H1 (cell line): ENCODE results near the gene CTBP2. TPM values are rescaled to one million over a fixed set of nuclear protein-coding genes. Genes with fewer than 3 reads are reported as not detected.

Experiments
- CTCF ChIA-PET: fragments of 300-600 bp; sonication (Branson Sonifier 250); formaldehyde crosslinking; loops from one replicate; lab custom pipeline; 2021; ENCODE audit not compliant: partially characterized antibody; lab: Charles Lee
- POLR2A ChIA-PET: fragments of 300-600 bp; sonication (Branson Sonifier 250); formaldehyde crosslinking; loops from one replicate; lab custom pipeline; 2021; ENCODE audit warnings: inconsistent platforms; ENCODE audit not compliant: partially characterized antibody; lab: Charles Lee
- DNase-seq, 2 experiments: peaks; one replicate each; pipeline versions ENCODE4 v3.0.0 to v3.0.0-alpha.2; 2010 to 2022; ENCODE audit warnings: low spot score in 2 of 2, low read depth in 1 of 2, mixed read lengths in 1 of 2
- FAIRE-seq: peaks from 2 replicates; lab custom pipeline; 2011; peaks lifted over from hg19 to GRCh38; lab: Jason Lieb, UNC
- H2AFZ ChIP-seq: 2 replicates; pipeline ENCODE4 v1.8.1; 2012; ENCODE audit warnings: low read length, inconsistent platforms
- H2AK5ac ChIP-seq: 2 replicates; pipeline ENCODE4 v1.6.1; 2013; ENCODE audit warnings: low read depth, low read length
- H2BK120ac ChIP-seq: replicated peaks from 2 replicates; pipeline ENCODE3; 2013; ENCODE audit warnings: low read depth, low read length, inconsistent platforms
- H2BK12ac ChIP-seq: 2 replicates; pipeline ENCODE4 v1.6.1; 2013; ENCODE audit warnings: low read depth, low read length
- H2BK15ac ChIP-seq: 2 replicates; pipeline ENCODE4 v1.6.1; 2013; ENCODE audit warnings: low read length
- H2BK20ac ChIP-seq: 2 replicates; pipeline ENCODE4 v1.6.1; 2013; ENCODE audit warnings: low read length
- H2BK5ac ChIP-seq: 2 replicates; pipeline ENCODE4 v1.6.1; 2013; ENCODE audit warnings: low read depth, low read length
- H3K14ac ChIP-seq: 2 replicates; pipeline ENCODE4 v1.6.1; 2013; ENCODE audit warnings: inconsistent platforms; ENCODE audit not compliant: insufficient read length
- H3K18ac ChIP-seq: 2 replicates; pipeline ENCODE4 v1.6.1; 2013; ENCODE audit warnings: low read length; ENCODE audit errors: extremely low read depth
- H3K23ac ChIP-seq: 2 replicates; pipeline ENCODE4 v1.6.1; 2013; ENCODE audit warnings: inconsistent platforms; ENCODE audit not compliant: insufficient read length
- H3K23me2 ChIP-seq: 2 replicates; pipeline ENCODE4 v1.6.1; 2013; ENCODE audit warnings: low read depth, low read length
- H3K27ac ChIP-seq: 2 replicates; pipeline ENCODE4 v1.6.1; 2011; ENCODE audit warnings: low read depth, low read length, inconsistent platforms
- H3K27me3 ChIP-seq, 4 experiments: replicated peaks in 1 of 4; 1 replicate in 1 of 4; 2 replicates in 3 of 4; pipeline versions ENCODE4 v1.6.1 to v1.8.1; 2011 to 2013; ENCODE audit warnings: low read length in 3 of 4, mild to moderate bottlenecking in 3 of 4, inconsistent platforms in 2 of 4, mixed read lengths in 2 of 4, moderate library complexity in 1 of 4; ENCODE audit not compliant: control insufficient read depth in 3 of 4, insufficient read depth in 3 of 4; ENCODE audit errors: extremely low read depth in 1 of 4
- H3K36me3 ChIP-seq, 4 experiments: 2 replicates each; pipeline versions ENCODE4 v1.6.1 to v1.8.1; 2011 to 2013; ENCODE audit warnings: mild to moderate bottlenecking in 4 of 4, low read length in 3 of 4, moderate library complexity in 2 of 4, control low read depth in 1 of 4, inconsistent platforms in 1 of 4; ENCODE audit not compliant: insufficient read depth in 4 of 4, control insufficient read depth in 2 of 4
- H3K4ac ChIP-seq: replicated peaks from 2 replicates; pipeline ENCODE3; 2013; ENCODE audit warnings: low read length, low read depth, mixed read lengths, inconsistent platforms; ENCODE audit not compliant: insufficient read length
- H3K4me1 ChIP-seq, 4 experiments: replicated peaks in 1 of 4; 1 replicate in 1 of 4; 2 replicates in 3 of 4; pipeline versions ENCODE4 v1.6.1 to v1.8.1; 2011 to 2013; ENCODE audit warnings: low read length in 3 of 4, inconsistent platforms in 2 of 4, mixed read lengths in 1 of 4; ENCODE audit not compliant: insufficient read depth in 4 of 4, control insufficient read depth in 3 of 4
- H3K4me2 ChIP-seq, 2 experiments: 2 replicates each; pipeline versions ENCODE4 v1.6.1 to v1.8.1; 2011 to 2013; ENCODE audit warnings: low read depth in 2 of 2, low read length in 2 of 2, control low read depth in 1 of 2, inconsistent platforms in 1 of 2, mild to moderate bottlenecking in 1 of 2; ENCODE audit not compliant: insufficient read depth in 1 of 2
- H3K4me3 ChIP-seq, 4 experiments: fragments of 200-600, 300-600 bp in 1 of 4; sonication (generic), shearing (Covaris generic), sonication (Bioruptor Twin) in 1 of 4; 2 replicates each; pipeline versions ENCODE4 v1.5.1 to v1.8.1; 2011 to 2016; ENCODE audit warnings: low read length in 4 of 4, low read depth in 3 of 4, control low read depth in 2 of 4, inconsistent platforms in 2 of 4, mild to moderate bottlenecking in 2 of 4, mixed read lengths in 1 of 4, moderate library complexity in 1 of 4; ENCODE audit not compliant: insufficient read depth in 2 of 4; ENCODE audit errors: extremely low read depth in 1 of 4
- H3K56ac ChIP-seq: replicated peaks from 2 replicates; pipeline ENCODE3; 2013; ENCODE audit warnings: low read depth, mild to moderate bottlenecking, mixed read lengths, low read length, inconsistent platforms; ENCODE audit not compliant: insufficient read length
- H3K79me1 ChIP-seq: 2 replicates; pipeline ENCODE4 v1.6.1; 2013; ENCODE audit warnings: low read depth, low read length, control low read depth
- H3K79me2 ChIP-seq, 2 experiments: 2 replicates each; pipeline versions ENCODE4 v1.6.1 to v1.8.1; 2012 to 2013; ENCODE audit warnings: low read length in 2 of 2, mild to moderate bottlenecking in 2 of 2, inconsistent platforms in 1 of 2; ENCODE audit not compliant: insufficient read depth in 2 of 2, control insufficient read depth in 1 of 2
- H3K9ac ChIP-seq, 4 experiments: replicated peaks in 1 of 4; 1 replicate in 1 of 4; 2 replicates in 3 of 4; pipeline versions ENCODE4 v1.6.1 to v1.8.1; 2011 to 2013; ENCODE audit warnings: low read depth in 3 of 4, low read length in 3 of 4, control low read depth in 2 of 4, mild to moderate bottlenecking in 2 of 4, moderate library complexity in 2 of 4, inconsistent platforms in 1 of 4; ENCODE audit errors: extremely low read depth in 1 of 4
- H3K9me3 ChIP-seq, 2 experiments: 2 replicates each; pipeline versions ENCODE4 v1.6.1 to v1.8.1; 2012 to 2013; ENCODE audit warnings: mild to moderate bottlenecking in 2 of 2, moderate library complexity in 2 of 2, control low read depth in 1 of 2, inconsistent platforms in 1 of 2, low read depth in 1 of 2, low read length in 1 of 2, mixed read lengths in 1 of 2; ENCODE audit not compliant: insufficient read depth in 2 of 2
- H4K20me1 ChIP-seq, 2 experiments: replicated peaks in 1 of 2; 2 replicates each; pipeline versions ENCODE3 to v1.8.1; 2011 to 2013; ENCODE audit warnings: inconsistent platforms in 2 of 2, low read length in 2 of 2, mild to moderate bottlenecking in 1 of 2; ENCODE audit not compliant: insufficient read depth in 2 of 2, control insufficient read depth in 1 of 2
- H4K5ac ChIP-seq: 2 replicates; pipeline ENCODE4 v1.6.1; 2013; ENCODE audit warnings: low read length, low read depth, mixed read lengths, inconsistent platforms; ENCODE audit not compliant: insufficient read length
- H4K8ac ChIP-seq: 2 replicates; pipeline ENCODE4 v1.8.0; 2013; ENCODE audit warnings: mild to moderate bottlenecking, moderate library complexity, low read length, inconsistent platforms; ENCODE audit not compliant: insufficient read depth; ENCODE audit errors: extremely low read depth
- H4K91ac ChIP-seq: replicated peaks from 2 replicates; pipeline ENCODE3; 2013; ENCODE audit warnings: low read length, mixed read lengths, inconsistent platforms; ENCODE audit not compliant: insufficient read length
- ASH2L ChIP-seq: fragments of 200-600, 300-600 bp; sonication (generic); IDR thresholded peaks from one replicate; pipeline ENCODE4 v1.7.1; 2017; ENCODE audit warnings: low read length
- CHD1 ChIP-seq: IDR thresholded peaks from 2 replicates; pipeline ENCODE4 v1.6.1; 2012; ENCODE audit warnings: low read depth, low read length, improper control_type of control experiment
- CTBP2 ChIP-seq: IDR thresholded peaks from 2 replicates; pipeline ENCODE4 v1.7.0; 2011; ENCODE audit warnings: borderline replicate concordance, mild to moderate bottlenecking, moderate library complexity, mixed read lengths, low read length; ENCODE audit not compliant: insufficient read depth, insufficient read length
- KDM1A ChIP-seq: fragments of 200-600, 300-600 bp; sonication (generic); IDR thresholded peaks from 2 replicates; pipeline ENCODE4 v1.7.1; 2016; ENCODE audit warnings: mild to moderate bottlenecking, low read length, borderline replicate concordance
- PHF8 ChIP-seq: fragments of 200-600 bp; sonication (generic); conservative IDR thresholded peaks from 2 replicates; pipeline ENCODE4 v1.7.1; 2012; ENCODE audit warnings: low read depth, mild to moderate bottlenecking, inconsistent platforms, low read length, moderate library complexity
- POLR2A ChIP-seq, 2 experiments: IDR thresholded peaks; 1 replicate in 1 of 2; 2 replicates in 1 of 2; pipeline ENCODE4 v1.6.1; 2011; ENCODE audit warnings: low read depth in 2 of 2, low read length in 2 of 2, mild to moderate bottlenecking in 2 of 2; ENCODE audit errors: control extremely low read depth in 1 of 2
- RAD21 ChIP-seq, 2 experiments: IDR thresholded peaks in 1 of 2; conservative IDR thresholded peaks in 1 of 2; 2 replicates each; pipeline ENCODE4 v1.6.1; 2011; ENCODE audit warnings: low read depth in 2 of 2, low read length in 2 of 2, improper control_type of control experiment in 1 of 2, inconsistent platforms in 1 of 2, mild to moderate bottlenecking in 1 of 2, moderate library complexity in 1 of 2
- RFX5 ChIP-seq: IDR thresholded peaks from 2 replicates; pipeline ENCODE4 v1.6.1; 2011; ENCODE audit warnings: low read depth, low read length, improper control_type of control experiment, borderline replicate concordance
- SIRT6 ChIP-seq: IDR thresholded peaks from one replicate; pipeline ENCODE4 v1.7.1; 2012; ENCODE audit warnings: low read length, inconsistent platforms
- TAF1 ChIP-seq: IDR thresholded peaks from 2 replicates; pipeline ENCODE4 v1.6.1; 2011; ENCODE audit warnings: mild to moderate bottlenecking, low read depth, low read length
- WGBS, 2 experiments: shearing (Covaris generic) in 1 of 2; methylation state at CpG; one replicate each; pipeline versions ENCODE4 v1.1.6 to v1.1.7; 2013 to 2015; ENCODE audit warnings: low lambda C conversion rate in 2 of 2, mixed read lengths in 2 of 2, inconsistent platforms in 1 of 2, low coverage in 1 of 2, missing lambda C conversion rate in 1 of 2; ENCODE audit not compliant: insufficient replicate concordance in 2 of 2, insufficient coverage in 1 of 2, insufficient read length in 1 of 2; ENCODE audit errors: extremely low coverage in 1 of 2, missing lambda C conversion rate in 1 of 2; 5-methylcytosine and 5-hydroxymethylcytosine counted together
- polyA plus RNA-seq, 7 experiments: library from polyadenylated mRNA; depleted of rRNA in 3 of 7; stranded (reverse) in 5 of 7; unstranded in 2 of 7; fragments of >200 nt in 5 of 7; fragments of 200-250 nt in 2 of 7; gene quantifications; 1 replicate in 5 of 7; 2 replicates in 1 of 7; 4 replicates in 1 of 7; pipeline versions ENCODE4 v1.2.1 to v1.2.3, GENCODE V29; 2011 to 2013; ENCODE audit warnings: missing spikeins in 2 of 7, mixed read lengths in 2 of 7
- total RNA-seq: library from RNA; stranded (reverse); fragmentation: NEBNext Ultra II Directional; extraction: Animal tissue kit (Norgen Biotek cat#: 25700); gene quantifications from 2 replicates; pipeline ENCODE4 v1.2.1, GENCODE V29; 2021
- TF ChIP-seq, protein P1 (sequence below): IDR thresholded peaks from 2 replicates; pipeline ENCODE4 v1.6.1; 2012; ENCODE audit warnings: inconsistent platforms
- TF ChIP-seq, protein P2 (sequence below): IDR thresholded peaks from 2 replicates; pipeline ENCODE4 v1.6.1; 2012; ENCODE audit warnings: inconsistent platforms

CTBP2 gene
- total and polyA plus RNA-seq, 2 of the 8 experiments (the other 6 are each of a cell fraction or from before 2014, with no cell fraction given): 208 to 221 TPM

DNA sequence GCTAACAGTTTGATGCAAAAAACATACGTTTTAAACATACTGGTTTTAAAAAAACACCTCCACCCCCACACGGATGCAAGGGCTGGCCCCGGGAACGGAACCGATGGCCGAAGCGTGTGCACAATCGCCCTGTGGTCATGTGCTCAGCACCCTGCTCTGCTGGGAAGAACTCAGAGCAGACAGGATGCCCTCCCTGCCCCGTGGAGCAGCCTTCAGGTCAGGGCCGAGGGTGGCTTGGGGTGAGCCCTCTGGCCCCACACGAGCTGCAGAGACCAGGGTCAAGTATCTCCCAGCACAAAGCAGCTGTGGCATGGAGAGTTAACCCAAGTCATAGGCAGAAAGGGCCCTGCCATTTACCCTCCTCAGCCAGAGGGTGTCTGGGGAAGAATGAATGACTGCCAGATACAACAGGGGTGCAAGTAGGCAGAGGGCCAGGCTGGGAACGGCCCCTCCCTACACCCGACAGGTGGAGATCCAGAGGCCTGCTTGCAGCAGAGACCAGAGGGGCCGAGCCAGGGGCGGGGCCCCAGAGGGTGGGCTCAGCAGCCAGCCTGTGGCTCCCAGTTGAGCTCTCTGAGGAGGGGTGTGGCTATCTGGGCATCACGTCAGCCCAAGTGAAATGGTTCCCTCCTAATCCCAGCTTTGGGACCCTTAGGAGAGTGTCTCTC, 161.6 kb downstream of the CTBP2 start:
- Histone ChIP-seq H3K9me3 (no peaks in the 10 kb centered on the region), H3K14ac (no peak overlapping the region), H2BK120ac (no peak overlapping the region), H2BK20ac (no peak overlapping the region), H4K5ac (no peak overlapping the region), H3K4me2 (no peak overlapping the region), H3K9ac (no peak overlapping the region), H2BK15ac (no peak overlapping the region), H2BK12ac (no peak overlapping the region), H2AK5ac (no peak overlapping the region), H3K27ac (no peak overlapping the region; the same call in 1 of the 2 replicates), H4K8ac (no peak overlapping the region), H3K4me1 (peaks cover 0 to 2% (median 0%) of the 10 kb centered on the region in 4 experiments; a peak in 1 of 7 replicates), H3K36me3 (peaks cover 43 to 96% (median 71%) of the 10 kb centered on the region in 4 experiments), H4K91ac (no peak overlapping the region), H3K23ac (no peak overlapping the region), H3K79me1 (peaks cover 12% of the 10 kb centered on the region), H2AFZ (no peak overlapping the region), H3K79me2 (peaks cover 0 to 25% of the 10 kb centered on the region in 2 experiments; a peak in 1 of 4 replicates), H4K20me1 (peaks cover 26 to 35% of the 10 kb centered on the region in 2 experiments), H3K56ac (no peak overlapping the region), H3K27me3 (no peaks in the 10 kb centered on the region), H3K4me3 (no peak overlapping the region), H2BK5ac (no peak overlapping the region), H3K4ac (no peak overlapping the region), H3K18ac (no peak overlapping the region), H3K23me2 (no peaks in the 10 kb centered on the region)
- no peak for DNase-seq
- WGBS, 2 experiments: 87% methylated on average over 16 of the region's 16 CpGs; no CpG with 5 or more reads in 1 of the 2 experiments
- no peak for FAIRE-seq
- ChIA-PET POLR2A (no interaction called here), CTCF (interaction anchor here (1.3 to 1.4 kb wide), 2 partner anchors 11 to 47 kb away, joined by 4 to 5 read pairs; no protein-coding TSS in a partner anchor)
- TF ChIP-seq CHD1 (no peak), TAF1 (no peak), ASH2L (no peak), SIRT6 (no peak), RAD21 (IDR thresholded peaks at IDR 0.05 in 1 of 2, conservative IDR thresholded peaks at IDR 0.05 in 1 of 2; ENCODE audit: low read depth in 2 of 2, low read length in 2 of 2) (no peak), POLR2A (IDR thresholded peaks at IDR 0.05; ENCODE audit: control extremely low read depth in 1 of 2, low read depth in 2 of 2, low read length in 2 of 2) (no peak), RFX5 (no peak), CTBP2 (no peak), KDM1A (no peak), PHF8 (no peak)
- TF ChIP-seq, protein P1, sequence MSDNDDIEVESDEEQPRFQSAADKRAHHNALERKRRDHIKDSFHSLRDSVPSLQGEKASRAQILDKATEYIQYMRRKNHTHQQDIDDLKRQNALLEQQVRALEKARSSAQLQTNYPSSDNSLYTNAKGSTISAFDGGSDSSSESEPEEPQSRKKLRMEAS: no peak
- TF ChIP-seq, protein P2, sequence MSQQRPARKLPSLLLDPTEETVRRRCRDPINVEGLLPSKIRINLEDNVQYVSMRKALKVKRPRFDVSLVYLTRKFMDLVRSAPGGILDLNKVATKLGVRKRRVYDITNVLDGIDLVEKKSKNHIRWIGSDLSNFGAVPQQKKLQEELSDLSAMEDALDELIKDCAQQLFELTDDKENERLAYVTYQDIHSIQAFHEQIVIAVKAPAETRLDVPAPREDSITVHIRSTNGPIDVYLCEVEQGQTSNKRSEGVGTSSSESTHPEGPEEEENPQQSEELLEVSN: no peak
